K562 (cell line): ENCODE data around the gene TCEANC2. TPM values are rescaled to one million over a fixed set of nuclear protein-coding genes. Genes with fewer than 3 reads are reported as not detected.

Experiments used
- ATAC-seq: fragments of 200-7000 bp; cut with Tn5 transposase; 3 replicates; pipeline ENCODE4 v1.9.1; 2020; ENCODE audit warnings: moderate library complexity
- BruUV-seq: library from RNA; stranded (reverse); fragments of 400-500 nt; replicated peaks from 2 replicates; lab custom pipeline; 2021; lab: Mats Ljungman, UMichigan
- CTCF ChIA-PET: fragments of 300-600 bp; formaldehyde crosslinking; extraction: SDS; loops from one replicate; lab custom pipeline; 2021; ENCODE audit warnings: low intra/inter-chr PET ratio; lab: Yijun Ruan, JAX
- POLR2A ChIA-PET: fragments of 300-600, 350-650 bp; sonication (Branson Sonifier 250); formaldehyde crosslinking; extraction: SDS; loops from one replicate; lab custom pipeline; 2021; ENCODE audit warnings: antibody characterized with exemption, inconsistent platforms; lab: Yijun Ruan, JAX
- DNase-seq, 4 experiments: peaks; one replicate each; pipeline versions ENCODE4 v3.0.0 to v3.0.0-alpha.2; 2011 to 2018; ENCODE audit warnings: low spot score in 3 of 4, mixed read lengths in 3 of 4; ENCODE audit errors: extremely low read depth in 1 of 4
- FAIRE-seq: peaks from 2 replicates; lab custom pipeline; 2011; peaks lifted over from hg19 to GRCh38; lab: Jason Lieb, UNC
- H2AFZ ChIP-seq: 2 replicates; pipeline ENCODE4 v1.6.0; 2011; ENCODE audit warnings: low read depth, low read length, control low read depth, inconsistent platforms
- H3K27ac ChIP-seq: fragments of 200-600 bp; 3 replicates; pipeline ENCODE4 v1.8.0; 2011; ENCODE audit warnings: low read depth, mild to moderate bottlenecking, control low read depth, inconsistent platforms, low read length, moderate library complexity, mixed read lengths; ENCODE audit errors: extremely low read depth
- H3K27me3 ChIP-seq, 2 experiments: fragments of 300-600 bp in 1 of 2; 2 replicates in 1 of 2; 3 replicates in 1 of 2; pipeline versions ENCODE4 v1.6.0 to v1.8.0; 2011; ENCODE audit warnings: inconsistent platforms in 2 of 2, low read length in 2 of 2, mild to moderate bottlenecking in 1 of 2, mixed read lengths in 1 of 2, moderate library complexity in 1 of 2; ENCODE audit not compliant: control insufficient read depth in 2 of 2, insufficient read depth in 2 of 2
- H3K36me3 ChIP-seq: fragments of 300-600 bp; 3 replicates; pipeline ENCODE4 v1.8.0; 2011; ENCODE audit warnings: mild to moderate bottlenecking, low read length, inconsistent platforms; ENCODE audit not compliant: control insufficient read depth, insufficient read depth
- H3K4me1 ChIP-seq, 2 experiments: fragments of 200-600 bp in 1 of 2; replicated peaks in 1 of 2; 2 replicates in 1 of 2; 3 replicates in 1 of 2; pipeline versions ENCODE4 v1.5.1 to v1.8.0; 2011; ENCODE audit warnings: inconsistent platforms in 2 of 2, low read length in 2 of 2, mild to moderate bottlenecking in 1 of 2, mixed read lengths in 1 of 2, moderate library complexity in 1 of 2; ENCODE audit not compliant: control insufficient read depth in 2 of 2, insufficient read depth in 2 of 2
- H3K4me2 ChIP-seq: 2 replicates; pipeline ENCODE4 v1.6.1; 2011; ENCODE audit warnings: low read length, control low read depth, inconsistent platforms, mixed read lengths; ENCODE audit not compliant: insufficient read depth
- H3K4me3 ChIP-seq: fragments of 200-600 bp; sonication (generic), shearing (Covaris generic); 2 replicates; pipeline ENCODE4 v1.5.1; 2016; ENCODE audit warnings: control low read depth, inconsistent platforms
- H3K79me2 ChIP-seq: fragments of 200-600 bp; 3 replicates; pipeline ENCODE4 v1.8.0; 2011; ENCODE audit warnings: low read length, inconsistent platforms; ENCODE audit not compliant: control insufficient read depth, insufficient read depth
- H3K9ac ChIP-seq, 2 experiments: 2 replicates each; pipeline versions ENCODE4 v1.6.0 to v1.6.1; 2011; ENCODE audit warnings: low read depth in 2 of 2, low read length in 2 of 2, control low read depth in 1 of 2, inconsistent platforms in 1 of 2, mild to moderate bottlenecking in 1 of 2, mixed read lengths in 1 of 2; ENCODE audit not compliant: insufficient read depth in 1 of 2
- H3K9me1 ChIP-seq: one replicate; pipeline ENCODE4 v1.6.0; 2011; ENCODE audit warnings: inconsistent platforms, mild to moderate bottlenecking, low read length, moderate library complexity; ENCODE audit not compliant: control insufficient read depth, insufficient read depth
- H3K9me3 ChIP-seq: replicated peaks from 2 replicates; pipeline ENCODE4 v1.5.1; 2011; ENCODE audit warnings: low read depth, low read length, inconsistent platforms; ENCODE audit not compliant: control insufficient read depth, insufficient read depth
- H4K20me1 ChIP-seq: replicated peaks from 2 replicates; pipeline ENCODE4 v1.6.1; 2011; ENCODE audit warnings: low read length, inconsistent platforms, mixed read lengths; ENCODE audit not compliant: control insufficient read depth, insufficient read depth
- ARID2 ChIP-seq: fragments of 450-650 bp; IDR thresholded peaks from 2 replicates; pipeline ENCODE4 v1.6.1; 2017; ENCODE audit warnings: antibody characterized with exemption, mild to moderate bottlenecking
- GTF2A2 ChIP-seq: IDR thresholded peaks from 2 replicates; pipeline ENCODE4 v1.6.1; 2016; ENCODE audit warnings: mild to moderate bottlenecking, missing genetic modification characterization, missing compliant biosample characterization
- GTF2F1 ChIP-seq: IDR thresholded peaks from 2 replicates; pipeline ENCODE4 v1.6.1; 2011; ENCODE audit warnings: low read depth, low read length, improper control_type of control experiment
- HLTF ChIP-seq: fragments of 450-650 bp; IDR thresholded peaks from 2 replicates; pipeline ENCODE4 v1.6.1; 2016
- NELFE ChIP-seq: IDR thresholded peaks from 2 replicates; pipeline ENCODE4 v1.6.1; 2011; ENCODE audit warnings: mild to moderate bottlenecking; ENCODE audit not compliant: insufficient read depth, insufficient read length
- PREB ChIP-seq: sonication (generic); formaldehyde crosslinking; IDR thresholded peaks from 2 replicates; pipeline ENCODE4 v1.8.1; 2023; ENCODE audit warnings: mild to moderate bottlenecking, missing genetic modification reagents
- SREBF1 ChIP-seq: fragments of 150-350 bp; IDR thresholded peaks from 2 replicates; pipeline ENCODE4 v1.6.1; 2014; ENCODE audit warnings: antibody characterized with exemption, low read depth, low read length, borderline replicate concordance
- SREBF2 ChIP-seq: sonication (generic); formaldehyde crosslinking; IDR thresholded peaks from 2 replicates; pipeline ENCODE4 v1.4.0; 2020; ENCODE audit warnings: mild to moderate bottlenecking, missing genetic modification reagents
- SUPT5H ChIP-seq: fragments of 450-650 bp; IDR thresholded peaks from 2 replicates; pipeline ENCODE4 v1.6.1; 2016
- ZFPM2 ChIP-seq: fragments of 250-450 bp; sonication (Bioruptor Pico); IDR thresholded peaks from 2 replicates; pipeline ENCODE4 v1.5.1; 2022; ENCODE audit warnings: mild to moderate bottlenecking
- ZNF184 ChIP-seq: sonication (generic); formaldehyde crosslinking; IDR thresholded peaks from 2 replicates; pipeline ENCODE4 v1.5.0; 2020; ENCODE audit warnings: missing genetic modification reagents
- ZNF232 ChIP-seq: sonication (generic); formaldehyde crosslinking; IDR thresholded peaks from 2 replicates; pipeline ENCODE4 v1.8.0; 2022; ENCODE audit warnings: mild to moderate bottlenecking, missing genetic modification reagents
- ZNF277 ChIP-seq: fragments of 250-450 bp; sonication (Bioruptor Pico); IDR thresholded peaks from 2 replicates; pipeline ENCODE4 v1.8.0; 2022; ENCODE audit warnings: inconsistent platforms, mild to moderate bottlenecking, moderate library complexity, borderline replicate concordance
- ZNF347 ChIP-seq: fragments of 450-650 bp; formaldehyde crosslinking; IDR thresholded peaks from 2 replicates; pipeline ENCODE4 v1.4.0; 2020; ENCODE audit warnings: low read depth, mild to moderate bottlenecking, moderate library complexity
- WGBS: fragments of 100-300 bp; shearing (Covaris generic); methylation state at CpG from one replicate; pipeline ENCODE4 v1.1.6; 2016; ENCODE audit warnings: low coverage, mixed read lengths; ENCODE audit not compliant: insufficient coverage; ENCODE audit errors: missing lambda C conversion rate; 5-methylcytosine and 5-hydroxymethylcytosine counted together
- in situ Hi-C: fragments of 300-500 bp; cut with MboI; formaldehyde crosslinking; loops from 4 replicates; pipeline ENCODE4 v1.15.0; 2018; ENCODE audit warnings: inconsistent platforms, mixed read lengths
- intact Hi-C: fragments of 100-400 bp; cut with micrococcal nuclease; formaldehyde crosslinking; loops from 2 replicates; pipeline ENCODE4 v1.14.2; 2022
- polyA plus RNA-seq, 8 experiments: library from polyadenylated mRNA; depleted of rRNA in 4 of 8; stranded (reverse) in 5 of 8; unstranded in 3 of 8; fragments of >200 nt; fragmentation: Nextera tagmentation in 2 of 8; fragmentation: Illumina TruSeq in 1 of 8; extraction: Ambion mirVana in 2 of 8; extraction: Trizol in 1 of 8; gene quantifications; 2 replicates each; pipeline versions ENCODE4 v1.2.1 to v1.2.3, GENCODE V29; 2011 to 2014; ENCODE audit warnings: inconsistent platforms in 1 of 8, missing spikeins in 1 of 8
- total RNA-seq, 7 experiments: library from RNA; depleted of rRNA in 6 of 7; stranded (reverse); fragments of >200 nt in 6 of 7; fragmentation: Illumina TruSeq in 2 of 7; extraction: Trizol in 2 of 7; gene quantifications; 2 replicates each; pipeline versions ENCODE4 v1.2.1 to v1.2.3, GENCODE V29; 2011 to 2021; ENCODE audit warnings: low replicate concordance in 1 of 7
- TF ChIP-seq, protein P1 (sequence below): fragments of 250-450 bp; sonication (Bioruptor Pico); IDR thresholded peaks from 2 replicates; pipeline ENCODE4 v1.8.0; 2021; ENCODE audit warnings: moderate library complexity, mild to moderate bottlenecking, inconsistent platforms
- TF ChIP-seq, protein P2 (sequence below): fragments of 450-650 bp; IDR thresholded peaks from 2 replicates; pipeline ENCODE4 v1.6.1; 2016; ENCODE audit warnings: mild to moderate bottlenecking

The TCEANC2 gene
- total and polyA plus RNA-seq, 9 of the 15 experiments (the other 6 are each of a cell fraction or from before 2014, with no cell fraction given): 3.3 to 10.2 (median 7.0) TPM

DNA sequence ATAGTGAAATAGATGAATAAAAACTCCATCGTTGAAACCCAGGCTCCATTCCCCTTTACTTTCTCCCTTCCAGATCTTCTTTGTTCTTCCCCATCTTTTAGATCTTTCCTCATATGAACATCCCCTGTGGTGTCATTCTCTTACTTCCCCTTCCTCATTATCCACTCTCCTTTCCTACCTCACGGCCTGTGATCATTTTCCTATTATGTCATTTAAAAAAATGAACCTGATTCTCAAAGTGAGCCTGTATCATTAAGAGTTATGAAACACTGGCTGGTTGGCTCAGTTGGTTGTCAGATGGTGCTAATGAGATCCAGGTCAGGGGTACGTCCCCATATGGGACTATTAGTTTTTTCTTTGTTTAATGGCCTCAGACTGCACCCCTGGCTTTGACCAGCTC is 38.3 kb downstream of the TCEANC2 start:
- no peak for FAIRE-seq
- in situ Hi-C loops (no loop called here), intact Hi-C loops (no loop called here)
- CTCF ChIA-PET: no interaction called here
- H3K79me2 ChIP-seq: no peaks in the 10 kb centered on the region
- H3K27ac ChIP-seq: no peak overlapping the region
- H3K27me3 ChIP-seq: no peaks in the 10 kb centered on the region
- BruUV-seq: no TSS peak
- no peak for ATAC-seq
- 0 out of 5 replicates have a peak, but pooled peaks cover 0 to 4% of the 10 kb centered on the region in 2 experiments for H3K4me1 ChIP-seq
- TF ChIP-seq ZNF277: no peak
- no peak for TF ChIP-seq ZNF347 (CRISPR knock-in tag)
- no peak for TF ChIP-seq SUPT5H
- TF ChIP-seq NELFE: no peak
- TF ChIP-seq SREBF1: no peak
- TF ChIP-seq, protein P1, sequence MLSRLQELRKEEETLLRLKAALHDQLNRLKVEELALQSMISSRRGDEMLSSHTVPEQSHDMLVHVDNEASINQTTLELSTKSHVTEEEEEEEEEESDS (CRISPR knock-in tag): no peak
- no peak for TF ChIP-seq PREB (CRISPR knock-in tag)
- TF ChIP-seq HLTF: no peak
- TF ChIP-seq ZNF184: no peak
- TF ChIP-seq SREBF2: no peak
- no peak for TF ChIP-seq GTF2A2 (tag)
- no peak for TF ChIP-seq ARID2
- TF ChIP-seq, protein P2, sequence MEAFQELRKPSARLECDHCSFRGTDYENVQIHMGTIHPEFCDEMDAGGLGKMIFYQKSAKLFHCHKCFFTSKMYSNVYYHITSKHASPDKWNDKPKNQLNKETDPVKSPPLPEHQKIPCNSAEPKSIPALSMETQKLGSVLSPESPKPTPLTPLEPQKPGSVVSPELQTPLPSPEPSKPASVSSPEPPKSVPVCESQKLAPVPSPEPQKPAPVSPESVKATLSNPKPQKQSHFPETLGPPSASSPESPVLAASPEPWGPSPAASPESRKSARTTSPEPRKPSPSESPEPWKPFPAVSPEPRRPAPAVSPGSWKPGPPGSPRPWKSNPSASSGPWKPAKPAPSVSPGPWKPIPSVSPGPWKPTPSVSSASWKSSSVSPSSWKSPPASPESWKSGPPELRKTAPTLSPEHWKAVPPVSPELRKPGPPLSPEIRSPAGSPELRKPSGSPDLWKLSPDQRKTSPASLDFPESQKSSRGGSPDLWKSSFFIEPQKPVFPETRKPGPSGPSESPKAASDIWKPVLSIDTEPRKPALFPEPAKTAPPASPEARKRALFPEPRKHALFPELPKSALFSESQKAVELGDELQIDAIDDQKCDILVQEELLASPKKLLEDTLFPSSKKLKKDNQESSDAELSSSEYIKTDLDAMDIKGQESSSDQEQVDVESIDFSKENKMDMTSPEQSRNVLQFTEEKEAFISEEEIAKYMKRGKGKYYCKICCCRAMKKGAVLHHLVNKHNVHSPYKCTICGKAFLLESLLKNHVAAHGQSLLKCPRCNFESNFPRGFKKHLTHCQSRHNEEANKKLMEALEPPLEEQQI: no peak
- TF ChIP-seq GTF2F1: no peak
- TF ChIP-seq ZNF232 (CRISPR knock-in tag): no peak
- TF ChIP-seq ZFPM2 (CRISPR knock-in tag): no peak
- TF ChIP-seq, all 486 proteins: peak for 0
- H3K36me3 ChIP-seq: no peaks in the 10 kb centered on the region
- POLR2A ChIA-PET: no interaction called here
- no peaks in the 10 kb centered on the region for H4K20me1 ChIP-seq
- no peaks in the 10 kb centered on the region for H3K9me1 ChIP-seq
- 21% methylated on average over 3 of the region's 3 CpGs for WGBS
- no peak overlapping the region for H3K9ac ChIP-seq
- no peak overlapping the region for H2AFZ ChIP-seq
- no peak overlapping the region for H3K4me3 ChIP-seq
- H3K4me2 ChIP-seq: no peak overlapping the region
- no peaks in the 10 kb centered on the region for H3K9me3 ChIP-seq
- DNase-seq: no peak
